ENCODE measurements around the gene HACL1.

GRCh38 chr3:15634671-15635070 is 33.3 kb upstream of the HACL1 start:
- no peak for TF ChIP-seq RAD21 (IDR thresholded peaks at IDR 0.05; ENCODE audit: low read depth)
- no peak for TF ChIP-seq EP300 (IDR thresholded peaks at IDR 0.05; ENCODE audit: borderline replicate concordance)
- TF ChIP-seq TCF12 (IDR thresholded peaks at IDR 0.05; ENCODE audit: low read depth): no peak
- TF ChIP-seq REST (IDR thresholded peaks at IDR 0.05; ENCODE audit: low read depth): no peak
- no peak for TF ChIP-seq USF1 (IDR thresholded peaks at IDR 0.05)
- TF ChIP-seq TAF1 (IDR thresholded peaks at IDR 0.05; ENCODE audit: low read depth): no peak
